GM18505 (cell line): ENCODE results near the gene FAM221B.

Source experiments
- ATAC-seq: cut with Tn5 transposase; IDR thresholded peaks from one replicate; pipeline ENCODE4 v1.9.1; 2021; ENCODE audit not compliant: unreplicated experiment
- POLR2A ChIP-seq: IDR thresholded peaks from 4 replicates; pipeline ENCODE4 v1.6.1; 2011; ENCODE audit warnings: borderline replicate concordance; ENCODE audit not compliant: insufficient read depth, insufficient read length; ENCODE audit errors: extremely low read depth

The FAM221B gene

GRCh38 chr9:35800530-35800929 lies 28.0 kb downstream of the FAM221B start:
- no peak for TF ChIP-seq POLR2A
- no peak for ATAC-seq

- no peak for ATAC-seq
- TF ChIP-seq POLR2A = no peak
These were observed 29.7 kb downstream of the FAM221B start for GRCh38 chr9:35798658-35799374.

GRCh38 chr9:35797311-35798109 lies 31.0 kb downstream of the FAM221B start:
- no peak for ATAC-seq
- TF ChIP-seq POLR2A = no peak

- no peak for ATAC-seq
- no peak for TF ChIP-seq POLR2A
These were observed 32.8 kb downstream of the FAM221B start for GRCh38 chr9:35795695-35796094.

GRCh38 chr9:35793461-35793860 lies 35.1 kb downstream of the FAM221B start:
- no peak for TF ChIP-seq POLR2A
- ATAC-seq = no peak

GRCh38 chr9:35792826-35793225 lies 35.7 kb downstream of the FAM221B start:
- TF ChIP-seq POLR2A = no peak
- no peak for ATAC-seq

GRCh38 chr9:35792024-35792813 lies 36.3 kb downstream of the FAM221B start:
- TF ChIP-seq POLR2A = no peak
- no peak for ATAC-seq

- no peak for ATAC-seq
- no peak for TF ChIP-seq POLR2A
These were observed 37.1 kb downstream of the FAM221B start, which contains the start of gene NPR2 for GRCh38 chr9:35791297-35791921. Gene NPR2 (plus strand): TSS chr9:35791591. CDS start chr9:35792409, 818 bp downstream.

GRCh38 chr9:35790385-35791296 lies 37.9 kb downstream of the FAM221B start:
- no peak for TF ChIP-seq POLR2A
- ATAC-seq = no peak

GRCh38 chr9:35790025-35790384 lies 38.5 kb downstream of the FAM221B start:
- no peak for ATAC-seq
- no peak for TF ChIP-seq POLR2A

- TF ChIP-seq POLR2A = no peak
- no peak for ATAC-seq
These were observed 39.0 kb downstream of the FAM221B start for GRCh38 chr9:35789541-35789940.

GRCh38 chr9:35783418-35783817 lies 45.1 kb downstream of the FAM221B start:
- no peak for TF ChIP-seq POLR2A
- ATAC-seq = no peak

GRCh38 chr9:35781066-35781465 lies 47.5 kb downstream of the FAM221B start:
- no peak for TF ChIP-seq POLR2A
- ATAC-seq = no peak

GRCh38 chr9:35778496-35778895 lies 50.0 kb downstream of the FAM221B start:
- ATAC-seq = no peak
- TF ChIP-seq POLR2A = no peak
